GM19025 (cell line): Measurements from ENCODE around the gene FAM89A.
"Not testable (repeated sequence)": the region's sequence is repeated elsewhere in the genome, so short reads cannot be mapped to it uniquely, and the experiment has no call there.

Experiments
- ATAC-seq: cut with Tn5 transposase; IDR thresholded peaks from one replicate; pipeline ENCODE4 v1.9.1; 2021; ENCODE audit warnings: mild to moderate bottlenecking, low read depth, moderate library complexity; ENCODE audit not compliant: unreplicated experiment

FAM89A gene

GRCh38 chr1:231007535-231007934, 32.5 kb downstream of the FAM89A start:
- not testable (repeated sequence) for ATAC-seq

DNA sequence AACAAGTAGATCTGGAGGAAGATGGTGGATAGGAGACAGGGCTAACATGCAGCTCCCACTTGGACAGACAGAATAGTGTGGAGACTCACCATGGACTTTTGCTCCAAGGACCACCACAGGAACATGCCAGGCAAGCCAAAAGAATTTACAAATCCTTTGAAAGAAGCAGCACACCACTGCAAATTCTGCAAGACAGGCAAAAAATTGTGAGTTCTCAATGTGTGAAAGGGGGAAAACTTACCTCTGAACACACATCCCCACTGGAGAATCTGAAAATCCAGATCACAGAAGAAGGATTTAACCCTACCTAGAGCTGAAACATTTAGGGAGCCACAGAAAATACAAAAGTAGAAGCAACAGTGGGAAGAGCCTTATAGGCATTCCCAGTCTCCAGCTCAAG, 38.2 kb downstream of the FAM89A start:
- no peak for ATAC-seq

GRCh38 chr1:231000639-231001038, 39.4 kb downstream of the FAM89A start:
- ATAC-seq, result no peak

DNA sequence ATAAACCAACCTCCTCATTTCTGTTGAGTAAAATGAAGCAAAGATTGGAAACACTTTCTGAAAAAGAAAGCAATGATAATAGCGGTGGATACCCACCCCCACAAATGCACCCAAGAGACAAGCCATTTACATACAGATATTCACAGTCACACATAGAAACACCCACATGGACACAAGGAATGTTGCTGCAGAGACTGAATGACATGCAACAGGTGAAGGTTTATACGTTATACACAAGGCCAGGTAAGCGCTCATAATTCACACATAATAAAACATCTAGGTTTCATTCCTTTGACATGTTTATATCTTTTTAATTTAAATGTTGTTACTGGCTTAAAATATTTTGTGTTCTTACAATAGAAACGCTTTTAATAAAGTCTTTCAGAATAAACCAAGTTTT, 39.9 kb downstream of the FAM89A start:
- ATAC-seq, result no peak

GRCh38 chr1:230994860-230995259, 45.2 kb downstream of the FAM89A start:
- ATAC-seq, result no peak

- ATAC-seq, result no peak
These were observed 47.8 kb downstream of the FAM89A start for GRCh38 chr1:230992100-230992774.

- ATAC-seq, result no peak
These were observed 52.6 kb downstream of the FAM89A start for GRCh38 chr1:230987448-230987847.

- no peak for ATAC-seq
These were observed 53.1 kb downstream of the FAM89A start for GRCh38 chr1:230986976-230987375.

DNA sequence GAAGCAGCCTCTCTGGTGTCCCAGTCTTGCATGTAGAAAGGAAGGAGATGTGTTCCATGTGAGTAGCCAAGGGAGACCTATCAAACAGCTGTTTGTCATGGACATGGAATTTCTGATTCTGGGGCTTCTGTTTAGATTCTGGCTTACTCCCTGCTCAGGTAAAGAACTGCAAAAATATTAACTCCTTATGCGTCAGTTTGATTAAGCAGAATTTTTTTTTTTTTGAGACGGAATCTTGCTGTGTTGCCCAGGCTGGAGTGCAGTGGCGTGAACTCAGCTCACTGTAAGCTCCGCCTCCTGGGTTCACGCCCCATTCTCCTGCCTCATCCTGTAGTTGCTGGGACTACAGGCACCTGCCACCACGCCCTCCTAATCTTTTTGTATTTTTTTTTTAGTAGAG, 54.3 kb downstream of the FAM89A start:
- no peak for ATAC-seq

- not testable (repeated sequence) for ATAC-seq
These were observed 55.2 kb downstream of the FAM89A start for GRCh38 chr1:230984622-230985515.

DNA sequence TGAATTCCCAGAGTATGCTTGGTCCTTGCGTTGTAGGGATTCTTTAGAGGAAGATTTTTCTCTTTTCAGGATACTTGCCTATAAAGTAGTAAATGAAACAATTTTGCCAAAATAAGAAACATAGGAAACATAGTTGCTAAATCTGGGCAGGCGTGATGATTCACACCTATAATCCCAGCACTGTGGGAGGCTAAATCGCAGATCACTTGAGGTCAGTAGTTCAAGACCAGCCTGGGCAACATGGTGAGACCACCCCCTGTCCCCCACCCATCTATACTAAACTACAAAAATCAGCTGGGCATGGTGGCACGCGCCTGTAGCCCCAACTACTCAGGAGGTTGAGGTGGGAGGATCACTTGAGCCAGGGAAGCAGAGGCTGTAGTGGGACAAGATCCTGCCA, 56.2 kb downstream of the FAM89A start:
- ATAC-seq, result no peak

DNA sequence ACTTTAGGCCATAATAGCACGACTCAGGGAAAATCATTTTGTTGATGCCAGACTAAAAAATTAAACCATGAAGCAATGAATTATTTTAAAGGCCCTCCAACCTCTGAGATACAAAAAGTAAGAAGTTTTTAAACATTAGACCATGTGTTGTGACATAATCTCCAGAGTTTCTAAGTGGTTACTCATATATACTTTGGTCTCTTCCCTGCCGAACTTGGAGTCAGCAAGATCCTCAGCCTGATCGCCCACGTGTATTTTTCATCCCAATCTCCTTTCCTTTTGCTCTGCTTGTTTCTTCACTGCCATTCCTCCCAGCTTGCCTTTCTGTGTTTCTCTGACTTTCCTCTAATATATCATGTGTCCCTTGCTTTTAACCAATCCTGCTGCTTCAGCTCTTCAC, 57.4 kb downstream of the FAM89A start:
- no peak for ATAC-seq

GRCh38 chr1:230979952-230980351, 60.1 kb downstream of the FAM89A start:
- no peak for ATAC-seq

DNA sequence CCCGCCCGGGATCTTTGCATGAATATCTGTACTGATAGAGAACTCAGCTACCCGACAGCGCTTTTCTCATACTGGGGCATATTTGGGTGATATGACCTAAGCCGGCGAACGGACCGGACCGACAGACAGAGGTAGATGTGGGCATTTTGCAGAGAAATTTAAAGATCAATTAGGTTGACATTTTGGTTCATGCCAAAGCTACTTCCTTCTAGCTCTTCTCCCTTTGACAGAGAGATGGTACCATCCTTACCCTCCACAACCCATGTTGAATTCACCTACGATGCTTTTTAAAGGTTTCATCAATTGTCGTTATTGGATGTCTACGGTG, 60.7 kb downstream of the FAM89A start:
- ATAC-seq, result no peak

GRCh38 chr1:230978491-230979388, 61.3 kb downstream of the FAM89A start, which contains the start of the genes ARV1 and TTC13:
TSS of gene ARV1 (plus strand) at chr1:230979094. CDS start at chr1:230979106, 12 bp downstream.
TSS of gene TTC13 (minus strand) at chr1:230978861. CDS start at chr1:230978830, 31 bp downstream.
- ATAC-seq, result peak; percentile 94

- peak; percentile 4 for ATAC-seq
These were observed 62.1 kb downstream of the FAM89A start for GRCh38 chr1:230977761-230978490.

DNA sequence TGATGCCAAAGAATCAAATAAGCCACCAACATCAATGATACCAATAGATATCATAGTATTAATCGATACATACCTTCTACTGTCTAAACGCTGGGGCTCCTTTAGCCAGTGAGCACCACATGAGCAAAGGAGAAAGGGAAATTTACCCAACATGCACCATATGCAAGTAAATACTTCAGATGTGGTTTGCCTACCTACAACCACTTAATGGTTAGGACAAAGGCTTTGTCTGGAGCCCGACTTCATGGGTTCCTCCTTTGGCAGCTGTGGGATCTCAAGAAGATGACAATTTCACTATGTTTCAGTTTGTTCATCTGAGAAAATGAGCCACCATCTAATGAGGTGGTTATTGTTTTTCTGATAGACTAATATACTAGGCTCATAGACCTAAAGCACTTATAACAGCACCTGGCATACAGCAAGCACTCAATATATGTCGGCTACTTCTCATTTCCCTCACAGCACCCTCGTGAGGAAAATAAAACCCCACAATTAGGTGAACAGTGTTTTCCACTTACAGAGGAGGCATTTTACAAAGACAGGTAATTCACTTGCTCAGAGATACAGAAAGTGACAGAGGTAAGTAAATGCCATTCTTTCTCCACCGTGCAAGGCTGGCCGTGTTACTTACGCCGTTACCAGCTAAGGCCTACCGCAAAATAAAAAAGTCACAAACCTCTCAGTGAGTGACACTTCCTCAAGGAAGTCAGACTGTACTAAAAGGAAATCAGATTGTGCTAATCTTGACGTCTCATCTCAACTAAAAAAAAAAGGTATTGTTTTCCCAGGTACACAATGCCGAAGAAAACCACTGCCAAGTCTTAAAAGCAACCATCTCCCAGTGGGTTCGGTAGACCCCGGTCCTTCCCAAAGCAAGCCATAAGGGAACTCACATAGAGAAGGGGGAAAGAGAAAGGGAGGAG, 63.0 kb downstream of the FAM89A start:
- no peak for ATAC-seq

- ATAC-seq, result no peak
These were observed 63.7 kb downstream of the FAM89A start for GRCh38 chr1:230976360-230976759.

GRCh38 chr1:230975636-230976035, 64.4 kb downstream of the FAM89A start:
- no peak for ATAC-seq
